GM21723 (cell line): Measurements from ENCODE around the gene ROR1.

Experiments used
- ATAC-seq: cut with Tn5 transposase; IDR thresholded peaks from one replicate; pipeline ENCODE4 v1.9.1; 2021; ENCODE audit warnings: mild to moderate bottlenecking, moderate library complexity; ENCODE audit not compliant: unreplicated experiment

ROR1 gene

GRCh38 chr1:64046891-64047290, 273.1 kb downstream of the ROR1 start:
- ATAC-seq = no peak

- ATAC-seq = no peak
Measured at GRCh38 chr1:64047549-64047996, 273.8 kb downstream of the ROR1 start.

GRCh38 chr1:64049900-64050540, 276.2 kb downstream of the ROR1 start:
- ATAC-seq = no peak

- ATAC-seq = no peak
Measured at GRCh38 chr1:64050601-64051000, 276.8 kb downstream of the ROR1 start.

GRCh38 chr1:64051796-64052195, 278.0 kb downstream of the ROR1 start:
- no peak for ATAC-seq

GRCh38 chr1:64052777-64053176, 279.0 kb downstream of the ROR1 start:
- ATAC-seq = no peak

- no peak for ATAC-seq
Measured at GRCh38 chr1:64055310-64055709, 281.5 kb downstream of the ROR1 start.

- ATAC-seq = no peak
Measured at GRCh38 chr1:64059556-64059955, 285.7 kb downstream of the ROR1 start.

GRCh38 chr1:64060611-64061302, 286.9 kb downstream of the ROR1 start:
- ATAC-seq = no peak

- ATAC-seq = no peak
Measured at GRCh38 chr1:64061430-64062104, 287.8 kb downstream of the ROR1 start.

GRCh38 chr1:64062529-64062928, 288.7 kb downstream of the ROR1 start:
- no peak for ATAC-seq

GRCh38 chr1:64062941-64063581, 289.2 kb downstream of the ROR1 start:
- ATAC-seq = no peak

- no peak for ATAC-seq
Measured at GRCh38 chr1:64065571-64065970, 291.8 kb downstream of the ROR1 start.

GRCh38 chr1:64072089-64072793, 298.4 kb downstream of the ROR1 start:
- ATAC-seq = no peak

- no peak for ATAC-seq
Measured at GRCh38 chr1:64073705-64074104, 299.9 kb downstream of the ROR1 start.

- ATAC-seq = no peak
Measured at GRCh38 chr1:64074767-64075166, 300.9 kb downstream of the ROR1 start.

- no peak for ATAC-seq
Measured at GRCh38 chr1:64077281-64077940, 303.6 kb downstream of the ROR1 start.

GRCh38 chr1:64080941-64081562, 307.2 kb downstream of the ROR1 start:
- ATAC-seq = no peak

GRCh38 chr1:64082459-64082858, 308.6 kb downstream of the ROR1 start:
- no peak for ATAC-seq

GRCh38 chr1:64084451-64084850, 310.6 kb downstream of the ROR1 start:
- ATAC-seq = no peak
